BJ (cell line): Measurements from ENCODE around the gene MTMR8. TPM values are rescaled to one million over a fixed set of nuclear protein-coding genes. Genes with fewer than 3 reads are reported as not detected.
"Not testable (repeated sequence)": the region's sequence is repeated elsewhere in the genome, so short reads cannot be mapped to it uniquely, and the experiment has no call there.

ENCODE experiments used
- CTCF ChIA-PET: fragments of 350-600 bp; formaldehyde crosslinking; extraction: SDS; loops from one replicate; lab custom pipeline; 2021; ENCODE audit warnings: antibody characterized with exemption, inconsistent platforms; lab: Yijun Ruan, JAX
- POLR2A ChIA-PET: fragments of 300-600 bp; sonication (Branson Sonifier 250); formaldehyde crosslinking; extraction: SDS; loops from one replicate; lab custom pipeline; 2021; ENCODE audit warnings: antibody characterized with exemption; lab: Charles Lee
- DNase-seq: peaks from one replicate; pipeline ENCODE4 v3.0.0-alpha.2; 2011; ENCODE audit warnings: low read depth
- H3K27me3 ChIP-seq: 2 replicates; pipeline ENCODE4 v1.6.0; 2011; ENCODE audit warnings: low read length; ENCODE audit not compliant: control insufficient read depth, insufficient read depth
- H3K36me3 ChIP-seq: 2 replicates; pipeline ENCODE4 v1.5.1; 2011; ENCODE audit warnings: low read length; ENCODE audit not compliant: control insufficient read depth, insufficient read depth
- H3K4me3 ChIP-seq: 2 replicates; pipeline ENCODE4 v1.5.1; 2011; ENCODE audit warnings: low read depth, mild to moderate bottlenecking, control low read depth, low read length
- CTCF ChIP-seq: IDR thresholded peaks from 2 replicates; pipeline ENCODE4 v1.5.1; 2011; ENCODE audit warnings: low read depth, mild to moderate bottlenecking, control low read depth, inconsistent platforms, low read length, moderate library complexity; ENCODE audit not compliant: insufficient read depth
- polyA plus RNA-seq: library from polyadenylated mRNA; depleted of rRNA; stranded (reverse); fragments of >200 nt; gene quantifications from 2 replicates; pipeline ENCODE4 v1.2.3, GENCODE V29; 2011

The MTMR8 gene
- polyA plus RNA-seq, 1 experiment, result not detected

- ChIA-PET CTCF (no interaction called here), POLR2A (no interaction called here)
- no peaks in the 10 kb centered on the region for H3K27me3 ChIP-seq
- no peak for TF ChIP-seq CTCF
- no peaks in the 10 kb centered on the region for H3K36me3 ChIP-seq
- no peak for DNase-seq
- H3K4me3 ChIP-seq, result no peak overlapping the region
These were observed 986 bp downstream of the MTMR8 start for GRCh38 chrX:64394059-64394873.

GRCh38 chrX:64389489-64389888 is 5.8 kb downstream of the MTMR8 start:
- no peak overlapping the region for H3K4me3 ChIP-seq
- CTCF ChIA-PET, result no interaction called here
- H3K36me3 ChIP-seq, result no peaks in the 10 kb centered on the region
- no peaks in the 10 kb centered on the region for H3K27me3 ChIP-seq
- TF ChIP-seq CTCF, result no peak
- POLR2A ChIA-PET, result no interaction called here
- DNase-seq, result no peak

DNA sequence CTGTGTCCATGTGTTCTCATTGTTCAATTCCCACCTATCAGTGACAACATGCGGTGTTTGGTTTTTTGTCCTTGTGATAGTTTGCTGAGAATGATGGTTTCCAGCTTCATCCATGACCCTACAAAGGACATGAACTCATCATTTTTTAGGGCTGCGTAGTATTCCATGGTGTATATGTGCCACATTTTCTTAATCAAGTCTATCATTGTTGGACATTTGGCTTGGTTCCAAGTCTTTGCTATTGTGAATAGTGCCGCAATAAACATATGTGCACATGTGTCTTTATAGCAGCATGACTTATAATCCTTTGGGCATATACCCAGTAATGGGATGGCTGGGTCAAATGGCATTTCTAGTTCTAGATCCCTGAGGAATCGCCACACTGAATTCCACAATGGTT is 14.5 kb downstream of the MTMR8 start:
- CTCF ChIA-PET, POLR2A ChIA-PET, H3K36me3 ChIP-seq, H3K27me3 ChIP-seq, DNase-seq, H3K4me3 ChIP-seq: not testable (repeated sequence)

DNA sequence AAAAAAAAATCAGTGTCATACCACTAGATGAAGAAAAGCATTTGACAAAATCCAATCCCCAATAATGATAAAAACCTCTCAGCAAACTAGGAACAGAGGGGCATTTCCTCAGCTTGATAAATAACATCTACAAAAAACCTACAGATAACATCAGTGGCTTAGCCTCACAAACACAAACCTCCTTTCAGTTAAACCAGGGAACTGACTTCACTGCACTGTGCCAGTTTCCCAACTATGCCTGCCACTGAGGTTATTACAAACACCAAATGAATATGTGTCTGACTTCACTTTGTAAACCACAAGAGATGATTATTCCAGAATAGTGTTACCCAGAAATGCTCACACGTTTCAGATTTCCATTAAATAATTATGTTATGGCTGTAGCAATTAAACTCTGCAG is 15.3 kb downstream of the MTMR8 start:
- no peak for TF ChIP-seq CTCF
- DNase-seq, result no peak
- CTCF ChIA-PET, result no interaction called here
- POLR2A ChIA-PET, result no interaction called here
- H3K36me3 ChIP-seq, result no peaks in the 10 kb centered on the region
- no peak overlapping the region for H3K4me3 ChIP-seq
- no peaks in the 10 kb centered on the region for H3K27me3 ChIP-seq

DNA sequence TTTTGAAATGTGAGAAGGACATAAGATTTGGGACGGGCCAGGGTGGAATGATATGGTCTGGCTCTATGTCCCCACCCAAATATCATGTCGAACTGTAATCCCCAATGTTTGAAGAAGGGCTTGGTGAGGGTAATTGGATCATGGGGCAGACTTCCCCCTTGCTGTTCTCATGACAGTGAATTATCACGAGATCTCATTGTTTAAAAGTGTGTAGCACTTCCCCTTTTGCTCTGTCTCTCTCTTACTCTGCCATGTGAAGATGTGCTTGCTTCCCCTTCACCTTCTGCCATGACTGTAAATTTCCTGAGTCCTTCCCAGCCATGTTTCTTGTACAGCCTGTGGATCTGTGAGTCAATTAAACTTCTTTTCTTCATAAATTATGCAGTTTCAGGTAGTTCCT is 17.5 kb downstream of the MTMR8 start:
- no peak overlapping the region for H3K4me3 ChIP-seq
- ChIA-PET POLR2A (no interaction called here), CTCF (no interaction called here)
- TF ChIP-seq CTCF, result no peak
- no peaks in the 10 kb centered on the region for H3K36me3 ChIP-seq
- H3K27me3 ChIP-seq, result no peaks in the 10 kb centered on the region
- no peak for DNase-seq

- ChIA-PET CTCF (no interaction called here), POLR2A (no interaction called here)
- no peaks in the 10 kb centered on the region for H3K36me3 ChIP-seq
- no peak for TF ChIP-seq CTCF
- no peak overlapping the region for H3K4me3 ChIP-seq
- no peak for DNase-seq
- H3K27me3 ChIP-seq, result no peaks in the 10 kb centered on the region
These were observed 43.2 kb downstream of the MTMR8 start for GRCh38 chrX:64352081-64352480.
